DOHH2 (cell line): ENCODE data around the gene COBLL1.

Source experiments
- H3F3A ChIP-seq: fragments of 200-600 bp; sonication (generic), shearing (Covaris generic); 2 replicates; pipeline ENCODE4 v1.6.0; 2016; ENCODE audit warnings: antibody characterized with exemption, mild to moderate bottlenecking; ENCODE audit not compliant: control insufficient read depth, insufficient read depth
- H3K27ac ChIP-seq: fragments of 200-600 bp; sonication (generic); 2 replicates; pipeline ENCODE4 v1.5.1; 2014; ENCODE audit warnings: low read depth, mild to moderate bottlenecking, low read length, moderate library complexity
- H3K27me3 ChIP-seq: fragments of 200-600 bp; sonication (generic); 2 replicates; pipeline ENCODE4 v1.6.1; 2014; ENCODE audit warnings: mild to moderate bottlenecking, low read length, mixed read lengths; ENCODE audit not compliant: control insufficient read depth
- H3K36me3 ChIP-seq: fragments of 200-600 bp; sonication (generic); 2 replicates; pipeline ENCODE4 v1.6.1; 2014; ENCODE audit warnings: mild to moderate bottlenecking, low read length, moderate library complexity, mixed read lengths; ENCODE audit not compliant: control insufficient read depth
- H3K4me1 ChIP-seq: fragments of 200-600 bp; sonication (generic); 2 replicates; pipeline ENCODE4 v1.6.1; 2014; ENCODE audit warnings: mild to moderate bottlenecking, low read length, mixed read lengths; ENCODE audit not compliant: control insufficient read depth
- H3K4me2 ChIP-seq: fragments of 200-600 bp; sonication (generic); 2 replicates; pipeline ENCODE4 v1.6.0; 2014; ENCODE audit warnings: mild to moderate bottlenecking, low read length, moderate library complexity
- H3K4me3 ChIP-seq: fragments of 200-600 bp; sonication (generic); 2 replicates; pipeline ENCODE4 v1.5.1; 2014; ENCODE audit warnings: mild to moderate bottlenecking, low read length, mixed read lengths
- H3K79me2 ChIP-seq: fragments of 200-600 bp; sonication (generic); 2 replicates; pipeline ENCODE4 v1.6.1; 2014; ENCODE audit warnings: mild to moderate bottlenecking, low read length, mixed read lengths; ENCODE audit not compliant: control insufficient read depth
- H3K9me2 ChIP-seq: fragments of 200-600 bp; sonication (generic); replicated peaks from 2 replicates; pipeline ENCODE4 v1.6.1; 2014; ENCODE audit warnings: mild to moderate bottlenecking, low read length, mixed read lengths; ENCODE audit not compliant: control insufficient read depth
- H3K9me3 ChIP-seq: fragments of 200-600 bp; sonication (generic); 2 replicates; pipeline ENCODE4 v1.6.1; 2014; ENCODE audit warnings: antibody characterized with exemption, low read length, mixed read lengths; ENCODE audit not compliant: control insufficient read depth, insufficient read depth
- H4K20me1 ChIP-seq: fragments of 200-600 bp; sonication (generic); 2 replicates; pipeline ENCODE4 v1.6.0; 2014; ENCODE audit warnings: low read depth, mild to moderate bottlenecking, antibody characterized with exemption, low read length, moderate library complexity; ENCODE audit not compliant: control insufficient read depth, insufficient read depth
- CTCF ChIP-seq: fragments of 200-600 bp; sonication (generic); IDR thresholded peaks from one replicate; pipeline ENCODE4 v1.5.1; 2014; ENCODE audit warnings: antibody characterized with exemption, mild to moderate bottlenecking, low read depth, low read length; ENCODE audit not compliant: poor library complexity, severe bottlenecking
- EZH2phosphoT487 ChIP-seq: fragments of 200-600 bp; sonication (generic); IDR thresholded peaks from 2 replicates; pipeline ENCODE4 v1.6.1; 2017; ENCODE audit warnings: borderline replicate concordance, mild to moderate bottlenecking, antibody characterized with exemption, low read length, moderate library complexity, mixed read lengths

COBLL1 gene

GRCh38 chr2:164773635-164774034 is 68.0 kb downstream of the COBLL1 start:
- no peaks in the 10 kb centered on the region for H3K36me3 ChIP-seq

GRCh38 chr2:164773091-164773490 is 68.5 kb downstream of the COBLL1 start:
- H3K9me3 ChIP-seq: no peaks in the 10 kb centered on the region
- H3K9me2 ChIP-seq: no peaks in the 10 kb centered on the region
- no peaks in the 10 kb centered on the region for H3K27me3 ChIP-seq
- H3K4me3 ChIP-seq: no peak overlapping the region
- H3K36me3 ChIP-seq: no peaks in the 10 kb centered on the region
- no peak overlapping the region for H3K27ac ChIP-seq
- TF ChIP-seq EZH2phosphoT487: no peak
- no peak for TF ChIP-seq CTCF
- H3K79me2 ChIP-seq: no peaks in the 10 kb centered on the region
- no peaks in the 10 kb centered on the region for H3F3A ChIP-seq
- H4K20me1 ChIP-seq: no peaks in the 10 kb centered on the region
- no peak overlapping the region for H3K4me2 ChIP-seq
- no peaks in the 10 kb centered on the region for H3K4me1 ChIP-seq

More at GRCh38 chr2:164773635-164774034, 68.0 kb downstream of the COBLL1 start:
- no peak overlapping the region for H3K27ac ChIP-seq
- H3K27me3 ChIP-seq: no peaks in the 10 kb centered on the region
- H3F3A ChIP-seq: no peaks in the 10 kb centered on the region
- no peaks in the 10 kb centered on the region for H4K20me1 ChIP-seq
- H3K4me1 ChIP-seq: no peaks in the 10 kb centered on the region
- H3K4me2 ChIP-seq: no peak overlapping the region
- H3K4me3 ChIP-seq: no peak overlapping the region
- H3K9me2 ChIP-seq: no peaks in the 10 kb centered on the region
- H3K79me2 ChIP-seq: no peaks in the 10 kb centered on the region
- TF ChIP-seq CTCF: no peak
- no peaks in the 10 kb centered on the region for H3K9me3 ChIP-seq

GRCh38 chr2:164771897-164772296 is 69.7 kb downstream of the COBLL1 start:
- TF ChIP-seq CTCF: no peak
- no peak for TF ChIP-seq EZH2phosphoT487
- H3K4me1 ChIP-seq: no peaks in the 10 kb centered on the region
- no peaks in the 10 kb centered on the region for H3K27me3 ChIP-seq
- no peak overlapping the region for H3K4me3 ChIP-seq
- no peaks in the 10 kb centered on the region for H3K9me2 ChIP-seq
- H3K79me2 ChIP-seq: no peaks in the 10 kb centered on the region
- H4K20me1 ChIP-seq: no peaks in the 10 kb centered on the region
- H3K9me3 ChIP-seq: no peaks in the 10 kb centered on the region
- no peak overlapping the region for H3K4me2 ChIP-seq
- no peaks in the 10 kb centered on the region for H3F3A ChIP-seq
- H3K36me3 ChIP-seq: no peaks in the 10 kb centered on the region
- no peak overlapping the region for H3K27ac ChIP-seq
